ENCODE measurements around the gene KLHL22.

KLHL22 gene

GRCh38 chr22:20405931-20406685 lies 89.5 kb downstream of the KLHL22 start:
- TF ChIP-seq, protein P1, sequence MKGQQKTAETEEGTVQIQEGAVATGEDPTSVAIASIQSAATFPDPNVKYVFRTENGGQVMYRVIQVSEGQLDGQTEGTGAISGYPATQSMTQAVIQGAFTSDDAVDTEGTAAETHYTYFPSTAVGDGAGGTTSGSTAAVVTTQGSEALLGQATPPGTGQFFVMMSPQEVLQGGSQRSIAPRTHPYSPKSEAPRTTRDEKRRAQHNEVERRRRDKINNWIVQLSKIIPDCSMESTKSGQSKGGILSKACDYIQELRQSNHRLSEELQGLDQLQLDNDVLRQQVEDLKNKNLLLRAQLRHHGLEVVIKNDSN (IDR thresholded peaks at IDR 0.05): no peak
- TF ChIP-seq RAD21 (IDR thresholded peaks at IDR 0.05; ENCODE audit: low read depth) (no peak), EP300 (IDR thresholded peaks at IDR 0.05; ENCODE audit: borderline replicate concordance) (no peak), TAF1 (IDR thresholded peaks at IDR 0.05; ENCODE audit: low read depth) (no peak), NFIC (IDR thresholded peaks at IDR 0.05) (no peak), REST (IDR thresholded peaks at IDR 0.05; ENCODE audit: low read depth) (no peak), EGR1 (IDR thresholded peaks at IDR 0.05) (no peak), ZBTB7A (IDR thresholded peaks at IDR 0.05; ENCODE audit: low read depth) (no peak), CREB1 (IDR thresholded peaks at IDR 0.05; ENCODE audit: low read depth) (no peak), FOXM1 (IDR thresholded peaks at IDR 0.05; ENCODE audit: borderline replicate concordance, low read depth) (no peak), TCF12 (IDR thresholded peaks at IDR 0.05; ENCODE audit: low read depth) (no peak), TEAD4 (IDR thresholded peaks at IDR 0.05) (no peak), CEBPB (IDR thresholded peaks at IDR 0.05) (no peak), YY1 (IDR thresholded peaks at IDR 0.05; ENCODE audit: low read depth) (no peak), MAX (IDR thresholded peaks at IDR 0.05) (no peak)

DNA sequence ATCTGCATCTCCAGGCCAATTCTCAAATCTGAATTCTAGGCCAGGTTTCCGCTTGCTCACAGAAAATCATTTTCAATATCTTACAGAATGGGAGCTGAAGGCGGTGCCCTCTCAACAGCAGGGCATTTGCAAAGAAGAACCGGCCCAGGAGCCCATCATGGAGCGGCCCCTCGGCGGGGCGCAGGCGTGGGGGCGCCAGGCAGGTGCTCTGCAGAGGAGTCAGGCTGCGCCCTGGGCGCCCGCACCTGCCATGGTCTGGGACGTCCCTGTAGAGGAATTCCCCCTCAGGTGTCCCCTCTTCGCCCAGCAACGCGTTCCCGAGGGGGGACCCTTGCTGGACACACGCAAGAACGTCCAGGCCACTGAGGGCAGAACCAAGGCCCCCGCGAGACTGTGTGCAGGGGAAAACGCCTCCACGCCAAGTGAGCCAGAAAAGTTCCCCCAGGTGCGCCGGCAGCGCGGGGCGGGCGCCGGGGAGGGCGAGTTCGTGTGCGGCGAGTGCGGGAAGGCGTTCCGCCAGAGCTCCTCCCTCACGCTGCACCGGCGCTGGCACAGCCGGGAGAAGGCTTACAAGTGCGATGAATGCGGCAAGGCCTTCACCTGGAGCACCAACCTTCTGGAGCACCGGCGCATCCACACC lies 90.2 kb downstream of the KLHL22 start:
- TF ChIP-seq NFIC (IDR thresholded peaks at IDR 0.05) (no peak), TAF1 (IDR thresholded peaks at IDR 0.05; ENCODE audit: low read depth) (no peak), CEBPB (IDR thresholded peaks at IDR 0.05) (no peak), TEAD4 (IDR thresholded peaks at IDR 0.05) (no peak), FOXM1 (IDR thresholded peaks at IDR 0.05; ENCODE audit: borderline replicate concordance, low read depth) (no peak), TCF12 (IDR thresholded peaks at IDR 0.05; ENCODE audit: low read depth) (no peak), MAX (IDR thresholded peaks at IDR 0.05) (no peak), CREB1 (IDR thresholded peaks at IDR 0.05; ENCODE audit: low read depth) (no peak)

DNA sequence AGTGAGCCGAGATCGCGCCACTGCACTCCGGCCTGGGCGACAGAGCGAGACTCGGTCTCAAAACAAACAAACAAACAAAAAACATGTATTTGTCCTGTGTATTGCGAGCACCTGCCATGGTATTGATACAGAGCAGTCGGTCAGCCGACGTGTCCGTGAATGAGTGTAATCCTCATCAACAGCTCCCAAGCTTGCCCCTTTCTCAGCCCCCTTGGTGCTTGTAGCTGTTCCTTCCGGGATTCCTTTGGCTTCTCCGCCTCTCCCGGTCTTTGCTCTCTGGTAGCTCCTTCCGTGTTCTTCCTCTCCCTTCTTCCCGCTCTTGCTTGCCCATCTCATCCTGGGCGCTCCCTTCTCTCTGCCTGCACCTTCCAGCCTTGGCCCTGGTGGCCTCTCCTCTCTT lies 90.7 kb downstream of the KLHL22 start:
- TF ChIP-seq TAF1 (IDR thresholded peaks at IDR 0.05; ENCODE audit: low read depth) (no peak), NFIC (IDR thresholded peaks at IDR 0.05) (no peak), TEAD4 (IDR thresholded peaks at IDR 0.05) (no peak), RAD21 (IDR thresholded peaks at IDR 0.05; ENCODE audit: low read depth) (no peak), EP300 (IDR thresholded peaks at IDR 0.05; ENCODE audit: borderline replicate concordance) (no peak), EGR1 (IDR thresholded peaks at IDR 0.05) (no peak), CEBPB (IDR thresholded peaks at IDR 0.05) (no peak), REST (IDR thresholded peaks at IDR 0.05; ENCODE audit: low read depth) (no peak)
- TF ChIP-seq, protein P1 (IDR thresholded peaks at IDR 0.05): no peak

- TF ChIP-seq CEBPB (IDR thresholded peaks at IDR 0.05) (no peak), TAF1 (IDR thresholded peaks at IDR 0.05; ENCODE audit: low read depth) (no peak), EGR1 (IDR thresholded peaks at IDR 0.05) (no peak), CREB1 (IDR thresholded peaks at IDR 0.05; ENCODE audit: low read depth) (no peak), EP300 (IDR thresholded peaks at IDR 0.05; ENCODE audit: borderline replicate concordance) (no peak), REST (IDR thresholded peaks at IDR 0.05; ENCODE audit: low read depth) (no peak), ZBTB7A (IDR thresholded peaks at IDR 0.05; ENCODE audit: low read depth) (no peak), TCF12 (IDR thresholded peaks at IDR 0.05; ENCODE audit: low read depth) (no peak), TEAD4 (IDR thresholded peaks at IDR 0.05) (no peak), MAX (IDR thresholded peaks at IDR 0.05) (no peak), NFIC (IDR thresholded peaks at IDR 0.05) (no peak), RAD21 (IDR thresholded peaks at IDR 0.05; ENCODE audit: low read depth) (no peak)
- TF ChIP-seq, protein P1 (IDR thresholded peaks at IDR 0.05): no peak
These were observed 91.8 kb downstream of the KLHL22 start for GRCh38 chr22:20403779-20404140.
